Measurements from ENCODE around the gene RPTOR.

The RPTOR gene

DNA sequence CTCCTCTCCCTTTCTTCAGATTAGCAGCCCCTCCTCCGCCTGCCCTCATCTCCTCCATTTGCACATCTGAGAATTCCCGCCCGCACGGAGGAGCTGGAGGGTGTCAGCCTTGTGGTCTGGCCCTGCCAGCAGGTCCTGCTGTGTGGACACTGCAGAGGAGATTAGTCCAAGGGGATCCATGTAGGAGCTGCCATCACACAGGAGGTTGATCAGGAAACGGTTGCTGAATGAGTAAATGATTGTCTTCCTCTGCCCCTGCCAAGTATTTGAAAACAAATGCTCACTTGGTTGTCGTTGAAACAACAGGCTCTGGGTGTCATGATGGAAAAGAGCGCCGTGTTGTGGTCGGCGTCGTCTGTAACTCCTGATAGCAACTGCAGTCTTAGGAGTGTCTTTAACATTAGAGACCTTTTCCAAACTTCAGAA is 383.2 kb downstream of the RPTOR start:
- TF ChIP-seq, protein P1, sequence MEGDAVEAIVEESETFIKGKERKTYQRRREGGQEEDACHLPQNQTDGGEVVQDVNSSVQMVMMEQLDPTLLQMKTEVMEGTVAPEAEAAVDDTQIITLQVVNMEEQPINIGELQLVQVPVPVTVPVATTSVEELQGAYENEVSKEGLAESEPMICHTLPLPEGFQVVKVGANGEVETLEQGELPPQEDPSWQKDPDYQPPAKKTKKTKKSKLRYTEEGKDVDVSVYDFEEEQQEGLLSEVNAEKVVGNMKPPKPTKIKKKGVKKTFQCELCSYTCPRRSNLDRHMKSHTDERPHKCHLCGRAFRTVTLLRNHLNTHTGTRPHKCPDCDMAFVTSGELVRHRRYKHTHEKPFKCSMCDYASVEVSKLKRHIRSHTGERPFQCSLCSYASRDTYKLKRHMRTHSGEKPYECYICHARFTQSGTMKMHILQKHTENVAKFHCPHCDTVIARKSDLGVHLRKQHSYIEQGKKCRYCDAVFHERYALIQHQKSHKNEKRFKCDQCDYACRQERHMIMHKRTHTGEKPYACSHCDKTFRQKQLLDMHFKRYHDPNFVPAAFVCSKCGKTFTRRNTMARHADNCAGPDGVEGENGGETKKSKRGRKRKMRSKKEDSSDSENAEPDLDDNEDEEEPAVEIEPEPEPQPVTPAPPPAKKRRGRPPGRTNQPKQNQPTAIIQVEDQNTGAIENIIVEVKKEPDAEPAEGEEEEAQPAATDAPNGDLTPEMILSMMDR (IDR thresholded peaks at IDR 0.05; ENCODE audit: low read depth, low read length), result 0 out of 2 replicates have a peak, but pooled peaks have one; percentile 20
- H3K4me3 ChIP-seq (ENCODE audit: low read depth, low read length), result no peak overlapping the region

DNA sequence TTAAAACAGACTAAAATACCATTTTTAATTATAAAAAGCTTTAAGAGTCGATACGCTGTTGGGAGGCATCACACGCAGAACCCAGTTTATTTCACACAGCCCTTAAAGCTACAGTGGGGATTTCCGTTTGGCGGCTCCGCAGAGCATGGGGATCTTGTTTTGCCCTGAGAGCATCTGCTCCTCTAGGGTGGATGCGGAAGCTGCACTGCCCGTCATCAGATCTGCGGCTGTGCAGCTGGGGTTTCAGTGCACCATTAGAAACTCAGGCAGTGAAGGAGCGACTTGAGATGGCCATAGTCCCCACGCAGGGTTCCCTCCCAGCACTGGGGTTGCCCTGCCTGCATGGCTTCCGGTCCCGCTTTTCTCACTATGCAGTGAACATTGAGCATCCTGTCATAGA is 384.8 kb downstream of the RPTOR start:
- TF ChIP-seq, protein P1 (IDR thresholded peaks at IDR 0.05; ENCODE audit: low read depth, low read length), result no peak
- H3K4me3 ChIP-seq (ENCODE audit: low read depth, low read length), result no peak overlapping the region

DNA sequence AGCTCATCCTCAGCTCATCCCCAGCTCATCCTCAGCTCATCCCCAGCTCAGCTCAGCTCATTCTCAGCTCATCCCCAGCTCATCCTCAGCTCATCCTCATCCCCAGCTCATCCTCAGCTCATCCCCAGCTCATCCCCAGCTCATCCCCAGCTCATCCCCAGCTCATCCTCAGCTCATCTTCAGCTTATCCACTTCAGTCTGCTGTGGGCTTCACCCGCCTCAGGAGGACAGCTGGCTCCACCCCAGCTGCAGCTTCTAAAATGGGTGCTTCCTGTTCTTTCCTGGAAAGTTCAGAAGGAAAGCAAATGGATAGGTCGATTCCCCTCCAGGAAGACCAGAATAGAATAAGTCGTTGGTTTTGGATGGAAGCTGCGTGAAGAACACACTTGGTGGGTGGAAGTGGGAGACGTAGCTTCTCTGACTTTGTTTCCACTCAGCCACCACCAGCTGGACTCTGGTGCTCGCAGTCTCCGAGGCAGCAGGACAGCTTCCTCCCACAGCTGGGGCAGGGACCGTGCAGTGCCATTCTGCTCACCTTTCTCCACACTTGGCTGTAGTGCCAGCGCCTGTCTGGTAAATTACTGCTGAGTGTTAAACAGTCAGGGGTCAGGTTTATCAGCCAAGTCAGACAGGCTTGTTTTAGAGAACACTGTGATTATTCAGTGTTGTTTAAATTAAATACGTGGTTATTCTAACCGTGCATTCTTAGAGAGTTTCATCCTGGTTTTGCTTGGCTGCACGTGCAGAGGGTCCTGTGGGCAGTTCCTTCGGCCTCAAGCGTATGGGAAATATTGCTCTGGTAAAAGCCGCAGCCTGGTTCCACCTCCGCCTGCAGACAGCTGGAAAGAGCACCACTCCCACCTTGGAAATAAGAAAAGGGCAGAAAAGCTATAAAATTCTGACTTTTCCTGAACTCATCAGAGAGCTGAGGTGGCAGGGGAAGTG is 386.0 kb downstream of the RPTOR start:
- H3K4me3 ChIP-seq (ENCODE audit: low read depth, low read length), result no peak overlapping the region
- TF ChIP-seq, protein P1 (IDR thresholded peaks at IDR 0.05; ENCODE audit: low read depth, low read length), result no peak

DNA sequence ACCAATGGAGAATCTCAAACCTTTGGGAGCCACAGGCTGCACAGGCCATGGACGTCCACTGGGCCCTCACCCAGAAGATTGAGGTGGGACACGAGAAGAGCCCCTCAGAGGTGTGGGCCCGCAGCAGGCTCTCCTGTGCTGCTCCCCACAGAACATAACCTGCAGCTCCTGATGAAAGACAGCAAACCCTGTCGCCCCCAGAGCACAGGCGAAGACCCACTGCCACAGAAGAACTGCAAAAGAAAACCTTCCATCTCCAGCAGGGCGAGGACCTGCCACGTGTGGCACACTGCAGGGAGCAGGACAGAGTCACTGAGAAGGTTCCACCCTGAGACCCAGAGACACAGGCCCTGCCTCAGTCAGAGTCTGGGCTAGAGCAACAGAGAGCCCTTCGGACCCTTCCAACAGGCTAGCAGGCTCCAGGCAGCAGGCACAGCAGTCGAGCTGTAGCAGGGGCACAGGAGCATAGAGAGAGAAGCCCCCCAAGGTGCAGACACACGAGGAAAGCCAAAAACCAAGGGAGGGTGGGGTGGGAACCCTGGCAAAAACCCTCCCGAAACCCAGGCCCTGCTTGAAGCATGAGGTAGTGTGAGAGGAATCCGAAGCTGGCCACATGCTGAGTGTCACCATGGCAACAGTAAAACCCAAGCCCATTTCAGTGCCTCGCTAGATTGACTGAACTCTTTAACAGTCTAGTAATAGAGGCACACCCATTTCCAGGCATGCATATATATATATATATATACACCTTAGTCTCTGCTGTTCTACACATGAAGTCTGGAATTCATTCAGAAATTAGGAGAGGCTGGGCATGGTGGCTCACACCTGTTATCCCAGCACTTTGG is 387.0 kb downstream of the RPTOR start:
- no peak overlapping the region for H3K4me3 ChIP-seq (ENCODE audit: low read depth, low read length)
- TF ChIP-seq, protein P1 (IDR thresholded peaks at IDR 0.05; ENCODE audit: low read depth, low read length), result no peak

DNA sequence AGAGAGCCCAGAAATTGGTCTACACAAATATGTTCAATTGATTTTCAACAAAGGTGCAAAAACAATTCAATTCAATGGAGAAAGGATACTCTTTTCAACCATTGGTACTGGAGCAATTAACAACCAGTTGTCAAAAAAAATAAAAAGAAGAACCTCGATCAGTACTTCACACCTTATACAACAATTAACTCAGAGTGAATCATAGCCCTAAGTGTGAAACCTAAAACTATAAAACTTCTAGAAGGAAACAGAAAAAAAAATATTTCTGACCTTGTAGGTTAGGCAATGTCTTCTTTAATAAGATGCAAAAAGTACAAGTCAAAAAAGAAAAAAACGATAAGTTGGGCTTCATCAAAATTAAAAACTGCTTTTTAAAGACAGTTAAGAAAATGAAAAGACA is 390.9 kb downstream of the RPTOR start:
- TF ChIP-seq, protein P1 (IDR thresholded peaks at IDR 0.05; ENCODE audit: low read depth, low read length), result no peak
- no peak overlapping the region for H3K4me3 ChIP-seq (ENCODE audit: low read depth, low read length)

DNA sequence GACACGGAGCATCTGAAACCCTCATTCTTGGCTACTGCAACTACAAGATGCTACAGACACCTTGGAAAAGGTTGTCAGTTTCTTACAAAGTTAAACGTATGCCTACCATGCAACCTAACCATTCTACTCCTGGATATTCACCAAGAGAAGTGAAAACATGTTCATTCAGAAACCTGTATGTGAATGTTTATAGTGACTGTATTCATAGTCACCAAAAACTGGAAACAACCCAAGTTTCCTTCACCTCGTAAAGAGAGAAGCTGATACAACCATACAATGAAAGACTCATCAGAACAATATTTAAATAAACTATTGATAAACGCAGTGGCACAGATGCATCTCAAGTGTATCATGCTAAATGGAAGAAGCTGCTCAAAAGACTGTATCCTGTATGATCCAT is 391.6 kb downstream of the RPTOR start:
- TF ChIP-seq, protein P1 (IDR thresholded peaks at IDR 0.05; ENCODE audit: low read depth, low read length), result no peak
- no peak overlapping the region for H3K4me3 ChIP-seq (ENCODE audit: low read depth, low read length)
